T-helper 17 cell (primary cell): ENCODE results near the gene PLEKHO2. TPM values are rescaled to one million over a fixed set of nuclear protein-coding genes. Genes with fewer than 3 reads are reported as not detected.

Source experiments
- ATAC-seq: fragments of 150-1000 bp; cut with Tn5 transposase; 2 replicates; pipeline ENCODE4 v1.10.0; 2021; ENCODE audit warnings: mild to moderate bottlenecking, moderate library complexity
- DNase-seq, 3 donors: peaks; one replicate each; pipeline versions ENCODE4 v3.0.0 to v3.0.0-alpha.2; 2020 to 2021
- H3K9me3 ChIP-seq: one replicate; pipeline ENCODE4 v1.7.0; 2013; ENCODE audit warnings: low read length, mild to moderate bottlenecking; ENCODE audit not compliant: control insufficient read depth, poor library complexity, severe bottlenecking
- H3K27ac Mint-ChIP-seq: one replicate; pipeline ENCODE4 v1.8.0; 2022; ENCODE audit warnings: mild to moderate bottlenecking, moderate library complexity, mixed read lengths
- H3K27me3 Mint-ChIP-seq: one replicate; pipeline ENCODE4 v1.8.0; 2022; ENCODE audit warnings: mixed read lengths
- H3K36me3 Mint-ChIP-seq: one replicate; pipeline ENCODE4 v1.8.0; 2022; ENCODE audit warnings: low read depth, mixed read lengths
- H3K4me1 Mint-ChIP-seq: one replicate; pipeline ENCODE4 v1.8.0; 2022; ENCODE audit warnings: mild to moderate bottlenecking, mixed read lengths
- H3K4me3 Mint-ChIP-seq: one replicate; pipeline ENCODE4 v1.8.0; 2022; ENCODE audit warnings: mild to moderate bottlenecking, moderate library complexity, mixed read lengths
- total RNA-seq, 4 donors: library from RNA in 2 of 4; stranded (reverse) in 2 of 4; gene quantifications; one replicate each; pipeline ENCODE4 v1.2.3 and lab custom pipeline; 2022 to 2026

The PLEKHO2 gene
- total RNA-seq, 2 donors from 2014 or later: 16.3 to 18.2 TPM

DNA sequence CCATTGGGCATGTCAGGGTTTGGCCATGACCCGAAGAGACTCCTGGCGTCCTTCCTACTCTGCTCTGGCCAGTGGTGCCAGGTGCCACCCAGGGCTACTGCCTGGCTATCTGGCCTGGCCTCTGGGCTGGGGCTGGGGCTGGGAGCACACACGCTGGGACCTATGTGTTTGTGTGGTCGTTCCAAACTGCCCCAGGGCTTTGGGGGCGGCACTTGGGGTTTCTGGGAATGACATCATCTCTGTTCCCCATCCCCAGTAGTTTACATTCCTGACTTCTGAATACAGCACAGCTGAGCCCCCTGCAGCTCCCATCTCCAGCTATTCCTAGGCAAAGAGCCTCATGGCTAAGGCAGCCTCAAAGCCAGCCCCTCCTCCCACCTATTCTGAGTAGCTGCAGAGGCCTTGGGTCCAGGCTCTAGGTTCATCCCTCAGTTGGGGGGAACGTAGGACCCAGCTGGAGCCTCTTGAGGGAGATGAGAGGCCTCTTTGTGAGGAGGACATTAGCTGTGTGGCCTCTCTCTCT lies 24.3 kb downstream of the PLEKHO2 start:
- H3K27ac Mint-ChIP-seq: no peak overlapping the region

DNA sequence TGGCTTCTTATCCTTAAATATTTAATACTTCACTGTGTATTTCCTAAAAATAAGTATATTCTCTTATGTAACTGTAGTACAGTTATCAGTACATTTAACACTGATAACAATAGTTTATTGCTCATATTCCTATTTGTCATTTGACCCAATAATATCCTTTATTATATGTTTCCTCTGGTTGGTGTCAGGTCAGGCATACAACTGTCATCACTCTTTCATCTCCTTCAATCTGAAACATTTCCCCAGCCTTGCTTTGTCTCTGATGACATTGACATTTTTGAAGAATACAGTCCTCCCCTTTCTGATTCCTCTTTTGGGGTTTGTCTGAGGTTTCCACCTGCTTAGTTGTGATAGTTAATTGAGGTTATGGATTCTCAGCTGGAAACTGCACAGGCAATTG lies 27.8 kb downstream of the PLEKHO2 start:
- H3K9me3 ChIP-seq: no peaks in the 10 kb centered on the region
- H3K36me3 Mint-ChIP-seq: no peaks in the 10 kb centered on the region
- H3K4me3 Mint-ChIP-seq: no peak overlapping the region
- H3K27me3 Mint-ChIP-seq: no peaks in the 10 kb centered on the region
- peak overlapping the region; percentile 47 for H3K27ac Mint-ChIP-seq
- H3K4me1 Mint-ChIP-seq: peaks cover 12% of the 10 kb centered on the region
- DNase-seq: no peak
- ATAC-seq: no peak

More for the DNA sequence above, 24.3 kb downstream of the PLEKHO2 start:
- H3K9me3 ChIP-seq: no peaks in the 10 kb centered on the region
- H3K27me3 Mint-ChIP-seq: no peaks in the 10 kb centered on the region
- DNase-seq (no peak), ATAC-seq (no peak)
- H3K36me3 Mint-ChIP-seq: no peaks in the 10 kb centered on the region
- no peak overlapping the region for H3K4me3 Mint-ChIP-seq
- H3K4me1 Mint-ChIP-seq: peaks cover 22% of the 10 kb centered on the region

DNA sequence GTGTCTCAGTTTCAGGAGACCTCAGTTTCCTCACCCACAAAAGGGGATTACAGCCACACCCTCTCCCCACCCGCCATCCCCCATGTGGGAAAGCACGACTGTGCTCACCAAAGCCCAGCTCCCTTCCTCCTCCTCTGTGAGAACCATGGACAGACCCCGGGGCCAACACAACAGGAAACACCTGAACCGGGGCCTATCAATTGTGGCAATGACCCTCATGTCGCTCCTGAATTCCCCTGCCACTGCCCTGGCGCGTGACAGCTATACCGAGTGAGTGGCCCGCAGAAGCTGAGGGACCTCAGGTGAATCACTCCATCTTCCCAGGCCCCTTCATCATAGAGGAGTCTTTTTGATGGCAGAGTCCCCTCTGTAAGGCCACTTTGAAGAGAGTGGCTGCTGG lies 28.6 kb downstream of the PLEKHO2 start:
- peaks cover 17% of the 10 kb centered on the region for H3K4me1 Mint-ChIP-seq
- H3K27me3 Mint-ChIP-seq: no peaks in the 10 kb centered on the region
- H3K36me3 Mint-ChIP-seq: no peaks in the 10 kb centered on the region
- no peaks in the 10 kb centered on the region for H3K9me3 ChIP-seq
- peak overlapping the region; percentile 47 for H3K27ac Mint-ChIP-seq
- ATAC-seq (no peak), DNase-seq (no peak)
- no peak overlapping the region for H3K4me3 Mint-ChIP-seq

DNA sequence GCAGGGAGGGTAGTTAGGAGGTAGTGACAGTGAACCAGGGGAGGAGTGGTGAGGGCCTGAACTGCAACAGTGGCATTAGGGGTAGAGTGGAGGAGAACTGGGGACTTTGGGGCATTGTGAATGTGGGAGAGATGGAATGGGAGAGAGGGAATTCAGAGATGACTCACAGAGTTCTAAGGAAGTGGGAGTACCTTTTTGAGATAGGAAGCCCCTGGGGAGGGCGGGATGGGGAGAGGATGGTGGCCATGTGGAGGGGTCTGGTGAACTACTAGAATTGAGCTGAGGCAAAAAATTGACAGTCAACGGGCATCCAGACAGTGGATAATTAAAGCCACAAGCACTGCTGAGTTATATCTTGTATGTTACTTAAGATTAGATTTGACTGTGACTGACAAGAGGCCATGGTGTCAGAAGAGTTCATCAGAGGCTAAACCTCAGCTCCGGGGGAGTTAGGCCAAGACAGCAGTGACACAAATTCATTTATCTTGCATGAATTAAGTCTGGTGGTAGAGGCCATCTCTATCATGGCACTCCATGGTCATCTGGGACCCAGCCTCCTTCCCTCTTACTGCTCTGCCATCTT lies 34.0 kb downstream of the PLEKHO2 start:
- Mint-ChIP-seq H3K27ac (peak overlapping the region; percentile 56), H3K4me1 (peaks cover 22% of the 10 kb centered on the region), H3K4me3 (no peak overlapping the region), H3K36me3 (peaks cover 2% of the 10 kb centered on the region), H3K27me3 (no peaks in the 10 kb centered on the region)
- ATAC-seq (no peak), DNase-seq (no peak)
- no peaks in the 10 kb centered on the region for H3K9me3 ChIP-seq

DNA sequence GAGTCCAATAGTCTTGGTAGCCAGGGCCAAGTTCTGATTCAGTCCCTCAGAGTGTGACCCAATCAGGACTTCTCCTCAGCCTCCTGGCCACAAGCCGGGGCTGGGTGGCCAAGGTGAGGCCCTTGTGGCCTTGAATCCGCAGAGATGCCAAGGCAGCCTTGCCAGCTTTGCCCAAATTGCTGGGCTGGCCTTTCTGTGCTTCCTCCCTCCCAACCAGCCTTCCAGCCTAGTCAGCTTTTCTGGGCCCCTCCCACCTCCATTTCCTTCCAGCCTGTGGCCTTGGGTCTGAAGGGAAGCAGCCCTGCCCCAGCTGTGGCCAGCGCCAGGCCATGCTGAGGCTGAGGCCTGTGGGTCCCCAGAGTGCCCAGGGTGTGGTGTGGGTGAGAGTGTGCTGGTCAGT lies 35.7 kb downstream of the PLEKHO2 start:
- H3K9me3 ChIP-seq: no peaks in the 10 kb centered on the region
- H3K27me3 Mint-ChIP-seq: no peaks in the 10 kb centered on the region
- no peak for ATAC-seq
- peaks cover 2% of the 10 kb centered on the region for H3K36me3 Mint-ChIP-seq
- DNase-seq: no peak
- H3K4me3 Mint-ChIP-seq: no peak overlapping the region
- H3K4me1 Mint-ChIP-seq: peaks cover 27% of the 10 kb centered on the region
- peak overlapping the region; percentile 47 for H3K27ac Mint-ChIP-seq

DNA sequence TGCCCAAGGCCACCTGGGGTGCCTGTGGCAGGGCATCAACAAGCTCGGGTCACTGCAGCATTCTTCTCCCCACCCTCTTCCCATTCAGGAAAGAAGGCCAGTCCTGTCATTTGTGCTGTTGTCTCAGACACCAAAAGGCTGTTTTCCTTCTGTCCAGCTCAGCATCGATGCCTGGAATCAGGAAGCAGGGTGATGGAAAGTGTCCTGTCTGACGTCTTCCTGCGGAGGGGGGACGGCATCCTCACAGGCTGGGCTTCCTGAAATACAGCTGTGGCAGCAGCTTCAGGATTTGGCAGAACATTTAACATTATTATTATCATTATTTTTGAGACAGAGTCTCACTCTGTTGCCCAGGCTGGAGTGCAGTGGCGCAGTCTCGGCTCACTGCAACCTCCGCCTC lies 37.0 kb downstream of the PLEKHO2 start:
- H3K9me3 ChIP-seq: no peaks in the 10 kb centered on the region
- H3K36me3 Mint-ChIP-seq: peaks cover 2% of the 10 kb centered on the region
- H3K4me1 Mint-ChIP-seq: peaks cover 31% of the 10 kb centered on the region
- ATAC-seq (no peak), DNase-seq (no peak)
- H3K27me3 Mint-ChIP-seq: no peaks in the 10 kb centered on the region
- H3K27ac Mint-ChIP-seq: peak overlapping the region; percentile 45
- H3K4me3 Mint-ChIP-seq: no peak overlapping the region

DNA sequence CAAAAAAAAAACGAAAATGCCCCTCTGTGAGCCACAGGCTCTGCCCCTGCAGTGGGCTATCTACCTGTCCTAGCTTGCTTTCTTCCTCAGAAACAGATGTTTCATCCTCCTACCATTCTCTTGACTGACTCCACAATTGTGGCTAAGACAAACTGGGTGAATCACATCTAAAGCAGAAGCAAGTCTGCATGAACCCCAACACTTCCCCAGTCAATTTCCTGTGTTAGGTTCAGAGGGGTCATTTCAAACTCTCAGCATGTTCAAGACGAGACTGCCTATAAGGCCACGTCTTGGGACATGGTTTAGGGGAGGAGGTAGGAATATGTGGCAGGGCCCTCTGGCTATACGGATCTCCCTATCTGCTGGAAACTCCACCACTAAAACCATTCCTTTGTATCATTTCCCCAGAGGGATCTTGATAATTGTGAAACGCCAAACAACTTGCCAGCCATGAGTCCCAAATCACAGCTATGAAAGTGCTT lies 41.4 kb downstream of the PLEKHO2 start:
- Mint-ChIP-seq H3K4me3 (peak overlapping the region; percentile 70), H3K36me3 (no peaks in the 10 kb centered on the region), H3K27ac (peak overlapping the region; percentile 96), H3K27me3 (no peaks in the 10 kb centered on the region), H3K4me1 (peaks cover 24% of the 10 kb centered on the region)
- ATAC-seq: peak; percentile 55
- H3K9me3 ChIP-seq: no peaks in the 10 kb centered on the region
- DNase-seq: no peak

DNA sequence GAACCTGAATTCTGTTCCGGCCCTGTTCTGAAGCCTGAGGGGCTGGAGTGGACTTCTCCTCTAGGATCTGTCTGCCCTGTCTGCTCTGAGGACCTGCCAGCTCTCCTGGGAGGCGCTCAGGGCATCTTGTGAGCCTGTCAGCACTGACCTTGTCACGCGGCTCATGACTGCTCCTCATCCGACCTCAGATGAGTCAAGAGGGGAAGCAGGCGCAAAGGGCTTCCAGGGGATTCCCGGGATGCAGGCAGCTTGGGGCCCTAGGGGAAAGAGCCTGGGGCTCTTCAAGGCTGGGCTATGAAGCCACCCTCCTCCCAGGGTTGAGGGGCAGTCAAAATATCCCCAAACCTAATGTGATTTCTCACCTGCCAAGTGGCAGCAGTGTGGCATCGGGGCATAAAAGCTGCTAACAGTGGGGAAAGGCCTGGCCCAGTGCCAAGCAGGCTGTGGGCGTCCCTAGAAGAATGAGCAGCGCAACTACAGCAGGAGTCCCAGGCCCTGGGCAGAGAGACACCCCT lies 42.3 kb downstream of the PLEKHO2 start:
- Mint-ChIP-seq H3K27ac (peak overlapping the region; percentile 96), H3K4me3 (peak overlapping the region; percentile 70), H3K36me3 (no peaks in the 10 kb centered on the region), H3K27me3 (no peaks in the 10 kb centered on the region), H3K4me1 (peaks cover 20% of the 10 kb centered on the region)
- DNase-seq: peak; percentile 51 to 69 (median 62)
- peak; percentile 82 for ATAC-seq
- H3K9me3 ChIP-seq: no peaks in the 10 kb centered on the region

DNA sequence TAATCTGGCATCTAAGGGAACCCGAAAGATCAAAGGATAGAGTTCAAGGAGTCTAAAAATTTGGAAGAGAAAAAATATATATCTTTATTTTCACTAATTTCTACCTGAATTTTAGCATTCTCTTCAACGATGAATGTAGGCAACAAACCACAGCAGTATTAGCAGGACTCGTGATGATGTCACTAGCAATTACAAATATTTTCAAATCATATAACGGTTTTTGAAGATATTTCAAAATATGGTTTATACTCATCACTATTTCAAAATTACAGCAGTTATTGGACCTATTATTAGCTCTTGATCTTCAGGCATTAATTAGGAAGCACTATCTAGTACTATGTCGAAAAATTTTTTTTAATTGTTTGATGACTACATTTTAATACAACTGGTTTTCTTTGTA lies 43.0 kb downstream of the PLEKHO2 start:
- H3K27ac Mint-ChIP-seq: peak overlapping the region; percentile 96
- no peak for ATAC-seq

DNA sequence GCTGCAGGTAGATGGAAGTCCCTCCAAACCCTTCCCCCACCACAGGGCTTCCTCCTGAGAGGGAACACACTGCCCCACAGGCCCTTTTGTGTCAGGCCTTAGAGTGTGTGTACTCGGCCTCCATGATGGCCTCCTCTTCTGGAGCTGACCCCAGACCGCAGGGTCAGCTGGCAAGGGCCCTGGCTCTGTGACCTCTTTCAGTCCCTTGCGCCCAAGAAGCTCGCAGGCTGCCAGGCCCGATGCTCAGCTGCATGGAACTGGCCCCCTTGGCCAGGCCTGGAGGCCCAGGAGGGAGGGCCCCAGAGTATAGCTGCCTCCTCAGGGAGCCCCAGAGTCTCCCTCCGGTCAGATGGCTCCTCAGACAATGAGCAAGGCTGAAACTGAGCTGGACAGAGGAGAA lies 46.6 kb downstream of the PLEKHO2 start:
- H3K4me3 Mint-ChIP-seq: no peak overlapping the region
- ATAC-seq (no peak), DNase-seq (no peak)
- no peak overlapping the region for H3K27ac Mint-ChIP-seq
- H3K4me1 Mint-ChIP-seq: peaks cover 32% of the 10 kb centered on the region
- H3K27me3 Mint-ChIP-seq: no peaks in the 10 kb centered on the region
- H3K36me3 Mint-ChIP-seq: no peaks in the 10 kb centered on the region
- H3K9me3 ChIP-seq: no peaks in the 10 kb centered on the region

More for the DNA sequence above, 43.0 kb downstream of the PLEKHO2 start:
- no peak for DNase-seq
- no peaks in the 10 kb centered on the region for H3K9me3 ChIP-seq
- Mint-ChIP-seq H3K4me1 (peaks cover 20% of the 10 kb centered on the region), H3K36me3 (no peaks in the 10 kb centered on the region), H3K27me3 (no peaks in the 10 kb centered on the region), H3K4me3 (no peak overlapping the region)

DNA sequence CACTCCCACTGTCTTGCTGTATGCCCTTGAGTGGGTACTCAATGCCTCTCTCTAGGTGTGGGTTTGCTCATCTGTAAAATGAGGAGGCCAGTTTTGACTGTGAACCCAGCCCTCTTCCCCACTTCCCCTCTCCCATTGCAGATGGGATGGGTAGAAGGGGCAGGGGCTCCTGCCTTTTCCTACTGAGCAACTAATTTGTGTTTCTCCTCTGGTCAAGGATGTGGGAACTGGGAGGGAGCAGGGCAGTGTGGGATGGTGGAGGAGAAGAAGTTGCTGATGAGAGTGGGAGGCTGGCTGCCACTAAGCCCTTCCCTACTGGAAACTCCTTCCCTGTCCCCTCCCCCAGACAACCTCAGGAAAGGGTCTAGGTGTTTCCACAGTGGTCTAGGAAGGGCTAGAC lies 49.8 kb downstream of the PLEKHO2 start:
- H3K4me3 Mint-ChIP-seq: peak overlapping the region; percentile 93
- H3K4me1 Mint-ChIP-seq: peaks cover 45% of the 10 kb centered on the region

DNA sequence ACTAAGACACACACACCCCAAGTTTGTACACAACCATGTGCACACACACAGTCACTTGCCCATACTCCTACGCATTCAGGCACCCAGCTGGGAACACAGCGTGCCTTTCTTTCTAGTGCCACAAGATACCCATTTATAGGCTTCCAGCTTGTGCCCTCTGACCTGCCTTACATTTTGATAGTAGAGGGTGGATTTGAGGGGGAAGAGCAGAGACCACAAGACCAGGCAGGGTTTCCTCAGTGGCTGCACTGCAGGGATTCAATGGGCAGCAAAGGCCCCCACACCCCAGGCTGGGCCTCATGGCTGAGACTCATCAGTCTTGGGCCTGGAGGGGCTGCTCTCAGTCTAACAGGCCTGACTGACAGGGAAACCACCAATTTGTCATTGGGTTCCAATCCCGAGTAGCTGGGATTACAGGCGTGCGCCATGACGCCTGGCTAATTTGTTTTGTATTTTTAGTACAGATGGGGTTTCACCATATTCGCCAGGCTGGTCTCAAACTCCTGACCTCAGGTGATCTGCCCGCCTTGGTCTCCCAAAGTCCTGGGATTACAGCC lies 51.2 kb downstream of the PLEKHO2 start:
- H3K36me3 Mint-ChIP-seq: no peaks in the 10 kb centered on the region
- DNase-seq (no peak), ATAC-seq (no peak)
- H3K4me3 Mint-ChIP-seq: peak overlapping the region; percentile 93
- peak overlapping the region; percentile 99 for H3K27ac Mint-ChIP-seq
- no peaks in the 10 kb centered on the region for H3K27me3 Mint-ChIP-seq
- peaks cover 48% of the 10 kb centered on the region for H3K4me1 Mint-ChIP-seq
- H3K9me3 ChIP-seq: no peaks in the 10 kb centered on the region

More for the DNA sequence above, 49.8 kb downstream of the PLEKHO2 start:
- Mint-ChIP-seq H3K27ac (peak overlapping the region; percentile 99), H3K27me3 (no peaks in the 10 kb centered on the region), H3K36me3 (no peaks in the 10 kb centered on the region)
- no peaks in the 10 kb centered on the region for H3K9me3 ChIP-seq
- DNase-seq (no peak), ATAC-seq (no peak)

DNA sequence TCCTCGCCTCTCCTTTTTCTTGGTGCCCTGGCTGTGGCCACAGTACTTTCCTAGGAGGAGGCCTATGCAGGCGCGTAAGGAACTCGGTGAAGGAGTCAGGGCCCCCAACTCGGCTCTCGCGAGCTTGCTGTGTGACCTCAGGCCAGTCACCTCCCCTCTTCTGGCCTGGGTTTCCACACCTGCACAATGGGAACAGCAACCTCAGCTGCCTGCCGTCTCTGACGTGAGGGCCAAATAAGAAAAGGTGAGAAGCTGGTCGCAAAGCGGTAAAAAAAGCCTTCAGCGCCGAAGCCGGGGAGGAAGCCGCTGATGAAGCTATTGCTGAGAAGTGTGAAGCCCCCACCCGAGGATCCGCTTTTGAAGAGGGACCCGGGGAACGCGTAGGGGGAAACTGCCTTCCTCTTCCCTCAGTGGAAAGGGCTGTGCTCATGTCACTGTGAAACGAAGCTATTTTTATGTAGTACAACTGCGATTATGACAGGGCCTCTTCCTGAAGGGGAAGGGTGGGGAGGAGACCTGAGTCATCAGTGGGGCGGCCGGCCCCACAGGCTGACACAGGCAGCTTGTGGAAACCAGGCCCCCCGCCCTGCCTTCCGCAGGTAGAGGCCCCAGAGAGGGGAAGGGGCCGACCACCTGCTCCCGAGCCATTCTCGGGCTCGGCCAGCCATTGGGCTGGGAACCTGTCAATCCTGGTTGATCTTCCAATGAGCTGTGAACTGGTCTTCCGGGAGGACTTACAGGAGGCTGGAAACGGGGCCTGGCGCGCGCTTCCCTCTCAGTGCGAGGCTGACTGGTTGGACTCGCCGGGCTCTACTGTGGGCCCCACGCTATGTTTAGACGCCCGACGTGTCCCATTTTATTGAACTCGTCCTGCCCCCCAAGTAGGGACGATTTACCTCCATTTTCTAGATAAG lies 52.0 kb downstream of the PLEKHO2 start:
- peak; percentile 88 to 94 (median 88) for DNase-seq
- Mint-ChIP-seq H3K27me3 (no peaks in the 10 kb centered on the region), H3K4me1 (peaks cover 52% of the 10 kb centered on the region), H3K27ac (peak overlapping the region; percentile 99), H3K4me3 (peak overlapping the region; percentile 93), H3K36me3 (no peaks in the 10 kb centered on the region)
- no peaks in the 10 kb centered on the region for H3K9me3 ChIP-seq
- peak; percentile 77 for ATAC-seq
